ENCODE measurements around the gene DCP1A. TPM values are rescaled to one million over a fixed set of nuclear protein-coding genes. Genes with fewer than 3 reads are reported as not detected.
"Not testable (repeated sequence)": the region's sequence is repeated elsewhere in the genome, so short reads cannot be mapped to it uniquely, and the experiment has no call there.

DCP1A gene
- polyA plus RNA-seq, 4 donors = 24.9 to 36.5 (median 31.1) TPM

DNA sequence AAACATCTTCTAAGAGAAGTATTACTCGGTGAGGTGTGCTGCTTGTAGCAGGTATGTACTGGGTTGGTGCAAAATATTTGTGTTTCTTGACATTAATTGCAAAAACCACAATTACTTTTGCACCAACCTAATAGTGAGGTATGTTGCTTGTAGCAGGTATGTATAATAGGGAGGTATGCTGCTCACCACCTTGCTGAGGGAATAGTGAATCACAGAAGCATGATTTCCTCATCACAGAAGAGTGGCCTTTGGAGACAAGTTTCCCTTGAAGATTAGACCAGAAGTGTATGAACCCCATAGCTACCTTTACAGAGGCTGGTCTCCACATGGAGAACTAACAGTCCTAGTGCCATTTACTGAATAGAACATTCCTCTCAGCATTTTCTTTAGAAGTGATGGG lies 15.5 kb downstream of the DCP1A start:
- DNase-seq (ENCODE audit: low read depth in 4 of 4, low spot score in 2 of 4) = no peak

DNA sequence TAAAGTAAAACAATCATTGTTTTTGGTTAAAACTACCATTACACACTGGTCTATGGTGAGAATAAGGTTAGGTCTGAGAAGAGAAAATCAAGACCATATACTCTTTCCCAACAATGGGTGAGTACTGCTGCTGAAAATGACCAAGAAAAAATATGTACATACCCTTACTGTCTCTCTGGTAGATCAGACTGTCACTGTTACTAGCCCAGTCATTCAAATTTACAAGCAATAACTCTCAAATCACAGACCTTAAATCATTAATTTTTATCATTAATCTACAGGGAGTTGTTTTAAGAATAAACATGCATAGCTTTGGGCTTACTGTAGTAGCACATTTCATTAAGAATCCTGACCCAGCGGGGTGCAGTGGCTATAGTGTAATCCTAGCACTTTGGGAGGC lies 17.4 kb downstream of the DCP1A start:
- no peak for DNase-seq (ENCODE audit: low read depth in 4 of 4, low spot score in 2 of 4)

DNA sequence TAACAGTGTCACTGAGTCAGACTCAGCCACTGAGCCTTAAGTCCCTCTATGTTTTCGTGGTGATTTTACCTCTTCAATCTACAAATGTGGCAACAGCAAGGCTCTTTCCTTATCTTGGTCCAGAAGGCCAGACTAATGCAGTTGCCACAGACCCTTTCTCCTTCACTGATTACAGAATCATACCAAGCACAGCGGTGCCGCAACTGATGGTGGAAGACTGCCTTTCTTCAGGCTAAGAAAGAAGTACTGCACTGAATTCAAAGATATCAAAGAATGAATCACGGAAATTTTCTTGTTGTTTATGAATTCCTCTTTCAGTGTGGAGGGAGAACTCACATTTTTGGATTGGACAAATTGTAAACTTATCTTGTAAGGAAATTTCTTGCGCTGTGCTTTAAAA lies 18.6 kb downstream of the DCP1A start:
- DNase-seq (ENCODE audit: low read depth in 4 of 4, low spot score in 2 of 4) = no peak

DNA sequence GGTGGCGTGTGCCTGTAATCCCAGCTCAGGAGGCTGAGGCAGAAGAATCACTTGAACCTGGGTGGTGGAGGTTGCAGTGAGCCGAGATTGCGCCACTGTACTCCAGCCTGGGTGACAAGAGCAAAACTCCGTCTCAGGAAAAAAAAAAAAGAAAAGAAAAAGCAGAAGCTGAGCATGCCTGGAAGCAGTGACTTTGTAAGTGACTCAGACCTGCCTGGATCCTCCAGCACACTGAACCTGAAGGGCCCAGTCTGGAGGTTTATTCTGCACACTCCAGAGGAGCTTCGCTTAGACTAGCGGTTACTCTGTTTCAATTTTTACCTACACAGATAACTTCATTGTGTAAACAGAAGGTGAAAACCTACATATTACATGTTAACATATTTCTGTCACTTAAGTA lies 19.4 kb downstream of the DCP1A start:
- not testable (repeated sequence) for DNase-seq (ENCODE audit: low read depth in 4 of 4, low spot score in 2 of 4)

DNA sequence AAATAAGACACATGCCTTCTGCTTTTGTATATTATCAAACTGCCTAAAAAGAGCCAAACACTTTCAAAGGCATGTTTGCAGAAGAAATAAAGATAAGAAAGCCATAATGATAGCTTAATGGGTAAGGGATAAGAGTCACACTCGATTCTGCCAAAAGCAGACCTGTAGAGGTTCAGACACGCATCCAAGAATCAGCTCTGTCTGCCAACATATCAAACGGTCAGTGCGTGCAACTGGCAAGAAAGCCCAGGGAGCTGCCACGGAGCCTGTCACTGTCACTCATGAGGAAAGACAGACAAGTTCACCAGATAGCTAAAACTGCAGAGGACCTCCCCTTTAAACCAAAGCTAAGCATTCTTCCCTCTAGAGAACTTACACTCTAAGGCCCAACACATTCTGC lies 23.2 kb downstream of the DCP1A start:
- DNase-seq (ENCODE audit: low read depth in 4 of 4, low spot score in 2 of 4) = no peak

DNA sequence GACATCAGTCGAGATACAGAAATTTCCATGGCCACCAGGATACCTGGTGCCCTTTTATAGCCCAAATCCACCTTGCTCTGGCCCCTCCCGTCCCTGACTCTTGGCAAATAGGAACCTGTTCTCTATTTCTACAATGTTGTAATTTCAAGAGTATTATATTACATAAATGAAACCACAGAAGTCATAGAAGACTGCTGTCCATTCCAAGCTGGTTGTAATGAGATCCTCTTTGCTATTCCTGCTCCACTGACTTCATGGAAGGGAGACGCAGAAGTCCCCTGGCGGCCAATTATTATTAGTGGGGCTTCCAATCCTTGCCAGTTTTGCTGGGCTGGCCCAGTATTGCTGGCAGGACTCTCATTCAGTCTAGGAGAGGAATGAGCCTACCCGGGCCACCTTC lies 26.6 kb downstream of the DCP1A start:
- no peak for DNase-seq (ENCODE audit: low read depth in 4 of 4, low spot score in 2 of 4)

DNA sequence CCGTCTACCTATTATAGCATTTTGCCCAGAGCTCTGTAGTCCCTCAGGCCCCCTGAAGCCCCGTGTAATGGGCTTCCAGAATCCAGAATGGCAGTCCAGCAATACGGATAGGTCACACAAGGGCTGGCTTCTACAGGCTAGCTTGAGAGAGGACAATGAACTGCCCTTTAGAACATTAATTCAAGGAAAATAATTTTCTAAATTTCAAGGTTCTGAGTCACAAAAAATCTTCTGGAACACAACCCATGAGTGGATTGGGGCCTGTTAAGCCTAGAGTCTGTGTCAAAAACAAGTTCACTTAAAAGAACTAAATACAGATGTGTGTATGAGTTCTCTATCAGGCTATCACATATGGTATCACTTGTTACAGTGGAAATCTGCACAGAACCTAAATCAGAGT lies 28.8 kb downstream of the DCP1A start:
- DNase-seq (ENCODE audit: low read depth in 4 of 4, low spot score in 2 of 4) = no peak

DNA sequence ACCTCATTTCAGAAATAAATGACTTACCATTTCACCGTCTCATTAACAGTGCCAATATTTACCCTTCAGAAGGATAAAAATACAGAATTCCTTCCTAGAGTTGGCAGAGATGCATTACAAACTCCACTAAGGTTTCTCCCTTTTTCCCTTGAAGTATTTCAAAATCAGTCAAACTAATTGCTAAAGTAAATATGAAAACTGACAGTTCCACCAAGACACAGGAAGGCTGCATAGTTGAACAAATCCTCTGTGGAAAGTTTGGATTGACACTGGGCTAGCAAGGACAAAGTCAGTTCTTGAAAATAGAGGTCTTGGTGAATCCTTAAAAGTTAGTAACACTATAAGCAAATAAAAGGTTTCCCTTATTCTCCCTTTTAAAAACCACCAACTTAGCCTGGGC lies 34.5 kb downstream of the DCP1A start:
- no peak for DNase-seq (ENCODE audit: low read depth in 4 of 4, low spot score in 2 of 4)

DNA sequence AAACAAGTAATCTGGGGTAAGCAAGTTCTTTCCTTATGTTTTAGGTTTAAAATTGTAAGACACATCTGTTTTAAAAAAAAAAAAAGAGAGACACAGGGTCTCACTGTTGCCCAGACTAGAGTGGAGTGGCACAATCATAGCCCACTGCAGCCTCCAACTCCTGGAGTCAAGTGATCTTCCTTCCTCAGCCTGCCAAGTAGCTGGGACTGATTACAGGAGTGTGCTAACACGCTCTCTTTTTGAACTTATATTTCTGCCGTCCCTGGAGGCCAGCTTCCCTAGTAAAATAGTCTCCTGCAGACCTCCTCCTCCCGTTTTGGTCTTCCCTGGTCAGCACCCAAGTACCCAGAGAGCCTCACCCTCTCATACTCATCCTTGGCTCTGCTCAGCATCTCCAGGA lies 35.5 kb downstream of the DCP1A start:
- DNase-seq (ENCODE audit: low read depth in 4 of 4, low spot score in 2 of 4) = no peak

DNA sequence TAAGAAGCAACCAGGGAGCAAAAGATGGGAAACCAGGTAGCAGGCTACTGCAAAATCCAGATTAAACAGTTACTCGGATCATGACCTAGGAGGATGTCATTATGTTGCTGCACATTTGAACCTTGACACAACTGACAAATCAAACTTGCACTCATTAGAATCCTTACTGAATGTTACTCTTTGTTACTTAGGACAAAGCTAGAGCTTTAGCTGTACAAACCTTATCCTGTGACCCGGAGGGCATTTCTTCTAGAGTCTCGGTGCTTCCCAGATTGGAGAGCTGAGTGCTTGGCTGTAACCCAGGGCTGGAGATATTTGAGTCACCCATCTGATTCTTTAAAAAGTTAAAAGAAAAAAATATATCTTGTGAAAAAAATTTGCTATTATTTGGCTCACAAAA lies 43.4 kb downstream of the DCP1A start:
- DNase-seq (ENCODE audit: low read depth in 4 of 4, low spot score in 2 of 4) = no peak

DNA sequence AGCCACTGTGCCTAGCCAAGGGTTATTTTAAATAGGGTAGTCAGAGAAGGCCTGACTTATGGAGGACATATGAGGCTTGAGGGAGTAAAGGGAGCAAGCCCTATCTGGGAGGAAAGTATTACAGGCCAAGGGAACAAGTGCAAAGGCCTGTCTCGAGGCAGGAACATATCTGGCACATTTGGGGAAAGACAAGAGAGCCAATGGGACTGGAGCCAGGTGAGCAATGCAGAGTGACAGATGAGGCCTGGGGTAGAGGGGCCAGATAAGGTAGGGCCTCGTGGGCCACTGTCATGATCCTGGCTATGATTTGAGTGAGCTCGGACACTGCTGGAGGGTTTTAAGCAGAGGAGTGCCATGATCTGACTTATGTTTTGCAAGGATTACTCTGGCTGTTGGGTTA lies 43.8 kb downstream of the DCP1A start:
- DNase-seq (ENCODE audit: low read depth in 4 of 4, low spot score in 2 of 4) = no peak

DNA sequence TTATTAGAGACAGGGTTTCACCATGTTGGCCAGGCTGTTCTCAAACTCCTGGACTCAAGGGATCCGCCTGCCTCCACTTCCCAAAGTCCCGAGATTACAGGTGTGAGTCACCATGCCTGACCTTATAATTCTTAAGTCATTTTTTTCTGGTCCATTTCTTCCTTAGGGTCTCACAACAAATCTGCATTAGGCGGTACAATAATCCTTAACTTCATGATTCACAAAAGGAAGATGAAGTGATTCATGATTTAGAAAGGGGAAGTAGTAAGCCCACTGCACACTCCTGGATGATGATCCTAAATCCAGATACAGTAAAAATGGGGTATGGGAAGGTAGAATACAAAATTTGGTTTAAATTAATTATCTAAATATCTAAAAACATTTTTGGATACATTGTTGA lies 46.5 kb downstream of the DCP1A start:
- no peak for DNase-seq (ENCODE audit: low read depth in 4 of 4, low spot score in 2 of 4)

DNA sequence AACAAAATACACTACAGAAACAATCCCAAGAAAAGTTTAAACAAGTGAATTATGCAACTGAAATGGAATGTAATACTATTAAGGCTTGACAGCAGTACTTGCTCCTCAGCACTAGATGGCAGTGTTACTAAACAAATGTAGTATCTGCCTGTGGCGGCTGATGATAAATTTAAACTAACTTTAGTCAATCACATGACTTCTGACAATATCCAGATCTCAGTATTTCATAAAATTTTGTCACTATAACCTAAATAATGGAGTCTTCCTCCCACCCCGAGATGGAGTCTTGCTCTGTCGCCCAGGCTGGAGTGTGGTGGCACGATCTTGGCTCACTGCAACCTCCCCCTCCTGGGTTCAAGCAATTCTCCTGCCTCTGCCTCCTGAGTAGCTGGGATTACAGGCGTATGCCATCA lies 47.7 kb downstream of the DCP1A start:
- DNase-seq (ENCODE audit: low read depth in 4 of 4, low spot score in 2 of 4) = peak in 2 of 4 donors; percentile 20 to 26

DNA sequence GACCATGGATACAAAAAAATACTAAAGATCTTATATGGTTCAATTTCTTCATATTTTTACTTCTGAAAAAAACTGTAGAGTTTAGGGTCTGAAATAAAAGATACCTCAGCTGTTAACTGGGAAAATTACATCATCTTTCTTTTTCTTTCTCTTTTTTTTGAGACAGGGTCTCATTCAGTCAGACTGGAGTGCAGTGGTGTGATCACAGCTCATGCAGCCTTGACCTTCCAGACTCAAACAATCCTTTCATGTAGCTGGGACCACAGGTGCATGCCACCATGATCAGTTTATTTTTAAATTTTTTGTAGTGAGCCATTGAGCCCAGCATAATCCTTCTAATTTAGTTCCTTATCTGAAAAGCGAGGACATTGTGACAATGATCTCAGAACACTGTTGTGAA lies 51.9 kb downstream of the DCP1A start:
- no peak for DNase-seq (ENCODE audit: low read depth in 4 of 4, low spot score in 2 of 4)

DNA sequence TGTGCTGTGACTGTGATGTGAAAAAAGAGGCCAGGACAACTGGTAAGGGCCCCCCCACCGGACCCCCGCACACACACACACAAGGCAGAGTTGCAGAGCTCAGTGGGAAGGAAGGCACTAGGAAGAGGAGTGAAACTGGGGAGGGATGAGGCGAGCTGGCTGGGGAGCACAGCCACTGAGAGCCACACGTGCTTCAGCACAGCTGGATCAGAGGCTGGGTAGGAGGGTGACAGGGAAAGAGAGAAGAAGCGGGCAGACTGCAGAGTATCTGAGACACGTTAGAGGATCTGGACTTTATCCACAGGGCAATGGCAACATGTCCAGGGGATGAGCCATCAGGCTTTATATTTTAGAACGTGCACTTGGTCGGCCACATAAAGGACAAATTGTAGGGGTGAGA lies 53.5 kb downstream of the DCP1A start:
- no peak for DNase-seq (ENCODE audit: low read depth in 4 of 4, low spot score in 2 of 4)

DNA sequence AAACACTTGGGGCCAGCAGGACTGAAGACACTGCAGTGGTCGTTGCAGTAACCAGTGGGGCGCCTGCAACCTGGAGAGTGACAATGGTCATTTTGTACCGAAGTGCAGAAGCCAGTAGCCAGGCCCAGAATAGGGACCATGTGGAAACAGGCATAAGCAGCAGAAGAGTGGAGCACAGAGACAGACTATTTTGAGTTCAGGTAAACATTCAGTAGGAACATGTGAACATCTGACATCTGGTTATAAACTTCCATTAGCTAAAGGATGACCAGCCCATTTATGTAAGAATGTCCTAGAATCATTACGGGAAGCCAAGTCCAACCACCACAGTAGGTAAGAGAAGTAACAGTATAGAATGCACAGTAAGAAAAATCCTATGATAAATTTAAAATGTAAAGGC lies 59.1 kb downstream of the DCP1A start:
- no peak for DNase-seq (ENCODE audit: low read depth in 4 of 4, low spot score in 2 of 4)

DNA sequence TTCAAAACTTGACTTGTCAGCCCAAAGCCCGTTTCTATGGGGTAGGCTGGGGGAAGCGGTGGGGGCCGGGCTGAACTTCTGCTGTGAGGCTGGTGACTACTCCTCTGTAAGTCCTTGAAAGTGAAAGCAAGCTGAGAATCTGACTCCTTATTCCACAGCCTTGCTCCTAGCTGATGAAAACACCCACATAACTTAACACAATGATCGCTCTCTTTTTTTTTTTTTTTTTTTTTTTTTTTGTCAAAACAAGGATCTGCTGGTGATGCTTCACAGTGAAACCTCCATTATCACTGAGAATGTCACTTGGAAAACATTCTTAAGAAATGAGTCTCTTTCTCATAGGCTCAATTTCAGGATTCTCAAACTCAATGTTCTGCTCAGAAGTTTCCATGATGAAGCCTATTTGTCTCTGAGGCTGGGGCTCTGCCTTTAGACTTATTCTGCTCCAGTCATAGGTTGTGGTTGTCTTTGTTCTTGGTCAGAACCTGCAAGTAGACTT lies 60.2 kb downstream of the DCP1A start:
- DNase-seq (ENCODE audit: low read depth in 4 of 4, low spot score in 2 of 4) = no peak

DNA sequence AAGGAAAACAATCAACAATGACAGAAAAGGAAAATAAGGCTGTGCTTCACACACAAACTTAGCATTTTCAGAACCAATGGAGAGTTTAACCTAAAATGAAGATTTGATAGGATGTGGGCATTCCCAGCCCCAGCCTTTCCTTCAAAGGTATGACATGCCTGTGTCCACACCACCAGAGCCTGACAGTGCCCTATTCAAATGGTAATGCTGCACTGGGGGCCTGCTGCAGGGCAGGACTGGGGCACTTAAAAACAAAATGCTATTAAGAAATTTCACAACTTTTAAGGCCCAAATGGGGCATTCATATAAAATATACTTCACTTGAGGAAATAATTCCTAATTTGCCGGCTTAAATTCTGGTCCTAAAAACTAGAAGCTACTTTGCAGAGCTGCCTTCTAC lies 60.6 kb downstream of the DCP1A start:
- DNase-seq (ENCODE audit: low read depth in 4 of 4, low spot score in 2 of 4) = no peak

DNA sequence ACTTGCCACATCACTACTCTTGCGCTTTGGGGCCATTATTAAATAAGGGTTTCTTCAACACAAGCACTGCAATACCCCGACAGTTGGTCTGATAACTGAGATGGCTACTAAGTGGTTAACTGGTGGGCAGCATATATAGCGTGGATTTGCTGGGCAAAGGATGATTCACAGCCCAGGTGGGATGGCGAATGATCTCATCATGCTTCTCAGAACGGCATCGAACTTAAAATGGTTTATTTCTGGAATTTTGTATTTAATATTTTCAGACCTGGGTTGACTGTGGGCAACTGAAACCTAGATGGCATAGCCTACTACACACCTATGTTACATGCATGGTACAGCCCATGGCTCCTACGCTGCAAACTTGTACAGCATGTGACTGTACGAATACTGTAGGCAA lies 64.8 kb downstream of the DCP1A start:
- DNase-seq (ENCODE audit: low read depth in 4 of 4, low spot score in 2 of 4) = no peak

DNA sequence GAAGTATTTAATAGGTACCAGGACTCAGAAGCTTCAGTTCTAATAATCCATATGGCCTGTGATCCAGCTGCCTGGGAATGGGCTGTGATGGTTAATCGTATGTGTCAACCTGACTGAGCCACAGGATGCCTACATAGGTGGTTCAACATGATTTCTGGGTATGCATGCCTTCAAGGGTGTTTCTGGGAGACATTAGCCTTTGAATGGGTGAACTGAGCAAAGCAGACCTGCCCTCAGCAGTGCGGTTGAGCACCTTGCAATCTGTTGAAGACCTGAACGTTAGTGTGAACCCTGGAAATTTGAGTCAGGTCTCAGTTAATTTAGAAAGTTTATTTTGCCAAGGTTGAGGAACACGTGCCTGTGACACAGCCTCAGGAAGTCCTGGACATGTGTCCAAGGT lies 68.7 kb downstream of the DCP1A start:
- DNase-seq (ENCODE audit: low read depth in 4 of 4, low spot score in 2 of 4) = no peak

DNA sequence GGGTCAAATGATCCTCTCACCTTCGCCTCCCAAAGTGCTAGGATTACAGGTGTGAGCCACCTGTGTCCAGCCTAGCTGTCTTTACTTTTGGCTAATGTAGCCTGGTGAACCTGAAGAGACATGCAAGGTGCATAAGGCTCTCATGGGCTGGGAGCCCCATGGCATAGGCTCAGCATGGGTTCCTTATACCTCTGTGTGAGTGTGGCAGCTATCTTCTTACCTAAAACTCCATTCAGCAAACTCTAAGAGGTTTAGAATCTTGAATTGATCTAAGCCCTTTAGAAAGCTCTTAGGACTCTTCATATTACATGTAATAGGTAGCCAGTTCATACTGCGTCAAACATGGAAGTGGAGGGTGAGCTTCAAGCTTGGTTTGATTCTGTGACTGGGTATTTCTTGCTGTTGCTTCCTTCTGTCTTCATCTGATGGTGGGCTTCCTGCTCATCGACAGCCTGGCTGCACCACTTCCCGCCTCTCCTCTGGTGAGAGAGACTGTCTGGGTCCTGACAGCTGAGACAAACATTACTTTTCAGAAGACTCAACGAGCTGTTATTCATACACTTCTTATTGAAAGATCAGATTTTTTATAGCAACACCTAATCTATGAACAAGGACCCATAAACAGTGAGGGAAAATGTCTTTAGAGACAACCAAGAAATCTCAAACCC lies 72.3 kb downstream of the DCP1A start:
- no peak for DNase-seq (ENCODE audit: low read depth in 4 of 4, low spot score in 2 of 4)

DNA sequence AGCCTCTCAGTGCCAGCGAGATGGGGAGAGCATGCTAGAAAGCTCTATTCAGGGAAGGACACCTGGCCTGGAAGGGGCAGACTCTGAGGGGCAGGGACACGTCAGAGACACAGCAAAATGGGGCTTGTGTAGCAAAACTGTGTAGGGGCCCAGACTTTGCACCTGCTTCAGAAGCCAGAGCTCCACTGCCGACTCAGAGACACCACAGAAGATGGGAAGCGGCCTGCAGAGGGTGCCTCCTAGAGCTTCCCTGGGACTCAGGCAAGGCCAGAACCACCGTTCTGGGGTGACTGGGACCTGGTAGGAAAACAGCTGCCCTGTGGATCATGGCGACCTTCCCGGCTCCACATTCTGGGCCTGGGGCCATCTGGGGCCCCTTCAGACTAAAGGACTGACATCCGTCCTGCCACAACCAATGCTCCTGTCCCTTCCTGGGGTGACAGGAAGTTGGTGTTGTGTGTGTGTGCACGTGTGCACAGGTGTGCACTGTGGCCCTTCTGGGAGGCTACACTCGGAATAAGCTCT lies 74.1 kb downstream of the DCP1A start:
- DNase-seq (ENCODE audit: low read depth in 4 of 4, low spot score in 2 of 4) = no peak
